Occipital lobe (tissue), 2 donors: ENCODE data around the gene SPTLC2. TPM values are rescaled to one million over a fixed set of nuclear protein-coding genes. Genes with fewer than 3 reads are reported as not detected.

ENCODE experiments used
- DNase-seq: peaks from one replicate; lab custom pipeline; 2025; lab: John Stamatoyannopoulos, UW
- total RNA-seq: library from RNA; depleted of rRNA; stranded (reverse); fragments of >200 nt; gene quantifications from one replicate; pipeline ENCODE4 v1.2.3, GENCODE V29; 2014

The SPTLC2 gene
- total RNA-seq, 1 donor from 2014 or later, result 29.2 TPM

DNA sequence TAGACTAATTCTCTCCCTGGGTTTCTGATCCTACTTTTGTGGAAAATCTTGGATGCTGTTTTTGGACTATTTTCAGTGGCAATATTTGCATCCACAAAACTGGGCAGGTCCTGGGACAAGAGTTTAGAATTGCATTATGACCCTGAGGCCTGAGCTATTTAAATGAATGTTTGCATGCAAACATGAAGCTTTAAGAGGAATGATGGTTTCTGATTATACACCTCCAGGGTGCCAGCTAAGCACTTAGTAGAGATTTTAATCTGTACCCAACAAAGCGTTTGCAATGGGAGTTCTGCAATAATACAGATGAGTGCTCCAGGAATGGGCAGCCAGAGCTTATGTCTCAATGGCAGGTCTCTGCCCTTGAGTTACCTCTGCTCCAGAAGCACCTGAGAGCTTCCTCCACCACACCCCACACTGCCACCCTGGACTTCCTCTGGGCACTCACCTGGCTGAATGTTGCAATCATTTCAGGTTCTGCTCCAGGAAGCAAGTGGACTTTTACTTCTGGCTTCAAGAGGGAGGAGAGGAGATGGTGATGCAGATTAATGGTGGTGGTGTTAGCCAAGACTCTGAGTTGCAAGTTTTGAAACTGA is 6.0 kb upstream of the SPTLC2 start:
- no peak for DNase-seq

DNA sequence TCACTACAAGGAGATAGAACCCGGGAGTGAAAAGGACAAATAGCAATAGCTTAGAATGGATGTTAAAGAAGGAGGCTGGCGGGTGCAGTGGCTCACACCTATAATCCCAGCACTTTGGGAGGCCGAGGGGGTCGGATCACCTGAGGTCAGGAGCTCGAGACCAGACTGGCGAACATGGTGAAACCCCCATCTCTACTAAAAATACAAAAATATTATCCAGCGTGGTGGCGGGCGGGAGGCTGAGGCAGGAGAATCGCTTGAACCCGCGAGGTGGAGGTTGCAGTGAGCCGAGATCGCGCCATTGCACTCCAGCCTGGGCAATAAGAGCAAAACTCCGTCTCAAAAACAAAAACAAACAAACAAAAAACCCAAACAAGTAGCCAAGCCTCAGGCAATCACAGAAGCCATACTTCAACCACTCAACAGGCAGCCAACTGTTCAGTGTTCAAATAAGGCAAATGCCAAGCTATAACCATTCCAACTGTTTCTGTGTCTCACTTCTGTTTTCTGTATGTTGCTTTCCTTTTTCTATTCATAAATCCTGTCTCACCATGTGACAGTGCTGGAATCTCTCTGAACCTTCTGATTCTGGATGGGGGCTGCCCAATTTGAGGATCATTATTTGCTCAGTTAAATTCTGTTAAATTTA is 3.9 kb upstream of the SPTLC2 start:
- no peak for DNase-seq

DNA sequence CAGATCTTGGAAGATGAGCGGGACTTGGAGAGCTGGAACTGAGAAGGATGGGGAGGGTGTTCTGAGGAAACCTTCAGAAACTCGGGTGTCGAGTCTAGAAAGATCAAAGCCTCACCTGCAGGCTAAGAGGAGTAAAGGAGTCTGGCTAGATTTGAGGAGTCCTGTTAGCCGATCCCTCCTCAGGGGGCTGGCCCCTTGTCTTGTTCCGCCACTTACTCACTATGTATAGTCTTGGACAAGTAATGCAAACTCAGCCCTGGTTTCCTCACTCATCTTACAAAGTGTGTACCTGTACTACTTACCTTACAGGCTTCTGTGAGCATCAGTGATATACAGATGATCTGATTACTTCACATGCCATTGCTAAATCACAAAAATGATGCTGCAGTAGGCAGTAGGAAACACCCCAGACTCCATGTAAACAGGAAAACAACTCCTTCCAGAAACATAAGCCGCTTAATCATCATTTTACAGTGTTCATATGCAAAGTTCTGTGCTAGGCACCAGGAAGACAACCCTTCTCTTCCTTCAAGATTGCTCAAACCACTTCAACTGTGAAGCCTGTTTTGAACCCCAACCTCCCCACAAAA is 2.0 kb upstream of the SPTLC2 start:
- DNase-seq, result no peak

DNA sequence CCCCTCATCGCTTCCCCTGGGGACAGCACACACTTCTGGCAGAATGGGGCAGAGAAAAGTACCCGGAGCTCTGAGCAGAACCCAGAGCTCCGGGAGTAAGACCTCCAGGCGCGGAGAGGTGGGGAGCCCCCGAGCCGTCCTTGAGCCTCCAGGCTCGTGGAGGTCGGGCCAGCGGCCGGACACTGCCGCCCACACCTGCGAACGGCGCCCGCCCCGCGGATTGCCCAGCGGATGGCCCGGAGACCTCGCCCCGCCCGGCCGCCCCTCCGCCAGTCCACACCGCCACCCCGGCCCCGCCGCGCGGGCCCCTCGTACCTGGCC is 344 bp downstream of the SPTLC2 start:
- no peak for DNase-seq

DNA sequence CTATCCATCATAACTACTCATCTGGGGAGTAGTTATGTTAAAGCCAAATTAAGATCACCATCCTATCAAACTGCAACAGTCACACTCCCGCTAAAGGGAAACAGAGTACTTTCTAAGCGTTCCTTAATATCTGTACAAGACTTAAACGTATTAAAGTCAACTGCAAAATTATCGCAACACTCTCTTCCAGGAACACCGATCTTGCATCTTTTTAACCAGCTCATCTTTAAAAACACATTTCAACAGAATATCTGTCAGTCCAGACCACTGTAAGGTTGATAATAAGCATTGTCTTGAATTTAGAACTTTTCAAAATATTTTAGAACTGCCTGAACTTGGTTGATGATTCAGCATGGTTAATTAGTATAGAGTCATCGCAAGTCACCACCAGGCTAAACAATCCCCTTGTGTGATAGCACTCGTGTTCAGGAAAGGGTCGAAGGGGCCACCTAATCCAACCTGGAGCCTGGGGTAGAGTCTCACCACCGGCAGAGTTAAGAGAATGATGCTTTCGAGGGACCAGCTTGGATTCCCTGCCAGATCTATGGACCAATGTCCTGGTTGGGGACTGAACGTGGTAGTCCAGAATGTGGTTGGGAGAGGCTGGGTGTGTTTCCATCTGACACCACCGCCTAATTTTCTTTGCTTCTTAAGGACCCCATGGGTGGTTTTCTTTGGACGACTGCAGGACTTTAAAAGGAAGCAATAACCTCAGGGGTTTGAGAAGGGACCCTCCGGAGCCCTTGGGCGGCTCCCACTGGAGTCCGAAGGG is 890 bp downstream of the SPTLC2 start:
- DNase-seq, result no peak

DNA sequence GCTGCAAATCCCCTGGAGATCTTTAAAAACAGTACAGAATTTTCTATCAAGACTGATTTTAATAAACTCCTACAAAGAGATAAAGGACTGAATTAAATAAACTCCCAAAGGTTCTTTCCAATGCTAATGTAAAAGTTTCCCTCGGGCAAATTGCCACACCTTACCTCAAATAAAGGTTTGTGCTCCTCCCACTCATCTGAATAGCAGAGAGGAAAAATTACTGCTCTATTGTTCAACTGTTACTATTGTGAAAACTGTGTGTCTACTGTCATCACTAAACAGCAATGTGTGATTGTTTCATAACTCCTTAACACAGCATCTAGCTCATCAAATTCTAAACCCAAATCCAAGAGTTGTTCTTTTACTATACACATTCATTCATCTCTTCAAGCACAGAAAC is 3.2 kb downstream of the SPTLC2 start:
- no peak for DNase-seq

DNA sequence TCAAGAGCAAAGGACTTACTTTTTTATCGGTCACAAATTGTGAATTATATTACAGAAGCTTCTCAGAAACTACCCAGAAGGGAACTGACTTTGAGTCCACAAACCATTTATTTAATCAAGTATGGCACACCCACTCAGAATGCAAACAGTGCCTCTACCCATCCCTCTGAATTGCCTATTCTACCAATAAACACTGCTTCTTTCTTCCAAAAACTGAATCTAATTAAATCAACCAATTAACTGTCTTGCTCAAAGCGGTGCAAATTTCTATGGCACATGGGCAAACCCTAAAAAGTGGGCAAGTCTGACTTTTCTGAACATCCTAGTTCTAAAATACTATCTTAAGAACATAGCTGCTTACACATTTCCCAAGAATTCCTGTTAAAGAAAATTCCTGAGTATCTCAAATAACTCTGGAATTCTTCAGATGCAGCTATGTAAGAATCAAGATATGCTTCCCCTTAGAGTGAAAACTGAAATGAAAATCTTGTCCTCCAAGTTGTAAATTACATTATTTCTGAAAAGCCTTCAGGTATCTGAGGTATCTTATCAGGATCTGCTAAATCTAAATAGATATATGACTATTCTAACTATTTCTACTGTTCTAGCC is 4.3 kb downstream of the SPTLC2 start:
- DNase-seq, result no peak

DNA sequence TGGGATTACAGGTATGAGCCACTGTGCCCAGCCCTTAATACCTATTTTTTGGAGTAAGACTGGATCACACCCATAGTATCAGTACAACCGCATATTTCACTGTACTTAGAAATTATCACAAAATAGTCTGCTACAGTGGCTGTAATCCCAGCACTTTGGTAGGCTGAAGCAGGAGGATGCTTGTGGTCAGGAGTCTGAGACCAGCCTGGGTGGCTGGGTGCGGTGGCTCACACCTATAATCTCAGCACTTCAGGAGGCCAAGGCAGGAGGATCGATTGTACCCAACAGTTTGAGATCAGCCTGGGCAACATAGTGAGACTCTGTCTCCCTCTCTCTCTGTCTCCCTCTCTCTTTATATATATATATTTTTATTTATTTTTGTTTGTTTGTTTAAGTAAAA is 5.9 kb downstream of the SPTLC2 start:
- DNase-seq, result no peak

DNA sequence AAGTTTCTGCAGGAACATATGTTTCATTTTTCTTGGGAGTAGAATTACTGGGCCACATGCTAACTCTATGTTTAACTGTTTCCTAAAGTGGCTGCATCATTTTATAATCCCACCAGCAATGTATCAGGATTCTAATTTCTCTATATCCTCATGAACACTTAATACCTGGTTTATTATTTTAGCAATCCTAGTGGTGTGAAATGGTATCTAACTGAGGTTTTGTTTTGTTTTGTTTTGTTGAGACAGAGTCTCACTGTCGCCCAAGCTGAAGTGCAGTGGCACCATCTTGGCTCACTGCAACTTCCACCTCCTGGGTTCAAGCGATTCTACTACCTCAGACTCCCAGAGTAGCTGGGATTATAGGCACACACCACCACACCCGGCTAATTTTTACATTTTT is 6.5 kb downstream of the SPTLC2 start:
- DNase-seq, result no peak

DNA sequence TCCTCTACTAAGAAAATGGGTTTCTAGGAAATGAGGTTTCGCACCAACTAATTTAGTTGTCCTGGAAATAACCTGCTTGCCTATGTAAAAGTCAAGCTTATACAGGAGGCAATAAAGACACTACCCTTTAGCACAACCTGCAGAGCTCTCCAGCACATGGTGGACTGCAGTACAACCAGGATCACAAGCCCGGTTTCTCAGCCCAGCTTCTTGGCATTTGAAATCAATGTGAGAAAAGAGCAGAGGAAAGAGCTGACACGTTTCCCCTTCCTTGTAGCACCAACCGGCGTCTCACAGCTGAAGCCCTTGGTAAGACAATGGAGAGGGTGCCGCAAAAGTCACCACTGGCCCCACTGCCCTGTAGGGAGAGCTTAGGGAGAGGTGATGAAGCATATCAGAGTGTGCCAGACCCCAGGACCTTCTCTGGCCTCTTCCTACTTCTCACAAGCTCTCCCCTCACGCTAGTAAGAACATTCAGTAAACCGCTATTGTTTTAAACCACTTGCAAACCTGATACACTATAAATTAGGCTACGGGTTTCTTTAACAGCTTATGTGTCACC is 8.6 kb downstream of the SPTLC2 start:
- DNase-seq, result no peak

DNA sequence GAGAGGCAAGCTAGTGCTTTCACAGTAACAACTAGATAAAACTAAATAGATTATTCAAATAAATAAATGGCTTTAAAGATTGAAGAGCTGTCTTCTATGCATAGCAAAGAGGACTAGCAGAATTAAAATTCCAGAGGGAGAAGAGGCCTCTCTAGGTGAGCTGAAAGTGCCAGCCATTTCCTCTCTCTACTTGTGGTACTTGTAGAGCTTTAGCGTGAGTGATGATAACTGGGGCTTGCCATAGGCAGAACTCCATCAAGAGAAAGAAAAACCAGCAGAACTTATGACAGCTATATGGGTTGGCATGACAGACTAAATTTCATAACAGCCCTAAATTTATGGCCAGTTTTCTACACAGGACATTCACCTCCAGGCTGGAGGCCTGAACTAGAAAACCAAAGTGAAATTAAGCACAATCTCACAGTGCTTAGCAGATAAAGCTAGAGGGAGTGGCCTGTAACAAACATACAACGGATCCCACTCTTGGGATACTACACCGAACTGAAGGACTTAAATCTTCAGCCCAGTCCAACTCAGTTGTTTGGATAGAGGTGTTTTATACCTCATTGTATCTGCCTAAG is 11.0 kb downstream of the SPTLC2 start:
- no peak for DNase-seq

DNA sequence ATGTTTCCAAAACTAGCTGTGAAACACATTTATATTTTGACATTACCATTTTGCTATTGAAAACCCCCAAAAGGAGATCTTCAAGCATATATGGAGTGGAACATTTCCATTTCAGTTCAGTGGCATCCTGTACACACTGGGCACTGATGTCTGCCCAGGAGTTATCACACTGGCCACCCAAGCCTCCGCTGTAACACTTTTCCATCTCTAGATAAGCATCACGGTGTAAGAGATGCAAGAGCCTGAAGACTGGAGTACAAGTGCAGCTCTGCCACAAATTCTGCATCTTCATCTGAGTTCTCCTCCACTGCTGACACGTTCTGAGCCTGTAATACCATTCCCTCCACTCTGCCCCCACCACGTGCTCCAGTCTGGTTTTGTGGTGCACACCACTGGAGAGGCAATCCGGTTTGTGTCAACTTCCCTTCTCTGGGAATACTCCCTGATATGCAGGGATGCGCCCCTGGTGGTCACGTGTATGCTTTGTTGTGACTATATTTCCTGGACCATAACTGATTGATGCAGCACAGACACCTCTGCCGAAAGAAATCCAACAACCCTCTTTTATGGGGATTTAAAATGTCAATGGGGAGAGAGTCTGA is 12.7 kb downstream of the SPTLC2 start:
- no peak for DNase-seq

DNA sequence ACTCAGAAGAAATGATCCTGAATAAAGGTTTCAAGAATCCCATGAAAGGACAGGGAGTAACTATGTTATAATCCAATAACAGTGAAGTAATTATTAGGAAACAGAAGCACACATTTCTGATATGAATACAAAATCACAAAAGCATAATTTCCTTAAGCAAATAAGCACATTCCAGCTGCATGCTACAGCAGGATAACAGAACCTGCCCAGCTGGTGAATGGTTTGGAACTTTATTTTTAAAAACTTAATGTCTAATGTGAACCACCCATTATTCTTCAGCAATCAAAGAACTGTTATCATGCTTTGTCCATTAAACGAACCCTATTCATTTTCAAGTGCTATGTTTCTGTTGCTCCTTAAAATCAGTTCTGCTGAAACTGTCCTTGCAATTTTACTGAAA is 13.4 kb downstream of the SPTLC2 start:
- DNase-seq, result no peak

DNA sequence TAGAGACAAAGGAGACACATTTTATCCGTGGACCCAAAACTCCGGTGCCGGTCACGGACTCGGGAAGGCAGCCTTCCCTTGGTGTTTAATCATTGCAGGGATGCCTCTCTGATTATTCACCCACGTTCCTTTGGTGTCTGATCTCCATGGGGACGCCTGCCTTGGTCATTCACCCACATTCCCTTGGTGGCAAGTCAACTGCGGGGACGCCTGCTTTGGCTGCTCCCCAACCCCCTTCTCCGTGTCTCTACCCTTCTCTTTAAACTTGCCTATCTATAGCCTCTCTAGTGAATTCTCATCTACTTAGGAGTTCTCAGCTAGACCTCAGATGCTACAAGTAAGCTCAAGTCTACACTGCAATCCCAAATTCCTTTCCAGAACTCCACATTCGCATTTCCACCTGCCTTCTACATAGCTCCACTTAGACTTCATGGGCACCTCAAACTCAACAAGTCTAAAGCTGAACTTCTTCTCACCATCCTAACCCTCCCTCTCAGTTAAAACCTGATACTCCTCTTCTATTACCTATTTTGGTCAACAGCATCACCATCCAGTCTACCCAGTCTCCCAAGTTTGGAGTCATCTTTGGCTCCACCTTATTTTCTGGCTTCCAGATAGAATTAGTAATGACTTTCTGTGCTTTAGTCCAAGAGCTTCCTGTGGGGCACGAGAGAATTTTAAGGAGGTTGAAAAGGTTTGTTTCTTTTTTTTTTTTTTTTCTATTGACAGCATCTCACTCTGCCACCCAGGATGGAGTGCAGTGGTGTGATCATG is 14.4 kb downstream of the SPTLC2 start:
- no peak for DNase-seq

DNA sequence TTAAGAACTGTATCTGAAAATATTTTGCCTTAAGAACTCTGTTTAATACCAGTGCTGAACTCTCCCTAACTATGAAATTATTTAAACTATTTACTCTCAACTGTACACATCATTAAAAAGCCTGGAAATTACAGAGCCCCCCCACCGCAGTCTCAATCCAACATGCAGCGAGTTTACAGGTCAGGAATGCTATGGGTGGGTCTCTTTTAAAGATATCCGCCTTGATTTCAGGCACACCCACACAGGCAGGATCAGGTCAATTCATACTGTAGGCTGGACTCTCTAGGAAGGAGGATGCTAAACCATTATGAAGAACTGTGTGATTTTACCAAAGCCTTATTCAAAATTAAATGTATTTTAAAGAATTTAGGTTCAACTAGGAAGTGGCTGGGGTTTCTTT is 16.5 kb downstream of the SPTLC2 start:
- DNase-seq, result no peak

DNA sequence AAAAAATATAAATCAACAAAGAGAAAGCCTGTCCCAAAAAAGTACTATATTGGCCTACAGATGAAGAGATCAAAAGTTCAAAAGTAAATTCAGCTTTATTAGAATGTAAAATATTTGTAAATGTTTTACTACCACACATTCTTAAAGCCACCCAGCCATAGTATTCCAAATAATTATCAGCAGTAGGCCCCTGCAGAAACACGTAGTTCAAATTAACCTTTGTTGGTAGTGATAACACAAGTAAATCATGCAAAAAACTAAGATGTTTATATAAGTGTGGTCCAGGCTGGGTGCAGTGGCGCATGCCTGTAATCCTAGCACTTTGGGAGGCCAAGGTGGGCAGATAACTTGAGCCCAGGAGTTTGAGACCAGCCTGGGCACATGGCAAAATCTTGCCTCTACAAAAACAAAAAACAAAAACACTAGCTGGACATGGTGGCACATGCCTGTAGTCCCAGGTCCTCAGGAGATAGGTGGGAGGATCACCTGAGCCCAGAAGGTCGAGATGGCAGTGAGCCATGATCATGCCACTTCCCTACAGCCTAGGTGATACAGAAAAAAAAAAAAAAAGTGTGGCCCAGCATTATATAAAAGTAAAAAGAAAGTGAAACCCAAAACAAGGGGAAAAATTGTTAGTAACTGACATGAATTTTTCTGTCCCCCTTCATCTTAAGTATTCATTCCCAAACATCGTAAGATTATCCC is 17.9 kb downstream of the SPTLC2 start:
- no peak for DNase-seq

DNA sequence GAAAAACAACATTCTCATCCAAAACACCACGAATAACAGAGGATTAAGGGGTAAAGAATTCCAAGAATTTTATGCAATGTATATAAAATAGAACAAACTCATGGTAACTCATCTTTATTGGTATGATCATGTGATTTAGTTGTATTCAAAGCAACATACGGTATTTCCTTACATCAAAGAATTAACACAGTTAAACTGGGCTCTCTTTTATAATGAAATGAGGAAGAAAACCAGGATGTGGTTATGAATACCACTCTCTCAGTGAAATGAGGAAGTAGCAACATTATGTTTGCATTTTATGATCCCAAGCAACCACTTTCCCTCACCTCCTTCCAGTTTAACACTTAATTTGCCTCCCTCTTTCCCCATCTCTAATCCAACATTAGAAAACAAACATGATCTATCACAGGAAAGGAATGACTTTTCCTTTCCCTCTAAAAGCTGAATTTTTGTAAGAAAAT is 22.9 kb downstream of the SPTLC2 start:
- DNase-seq, result no peak

DNA sequence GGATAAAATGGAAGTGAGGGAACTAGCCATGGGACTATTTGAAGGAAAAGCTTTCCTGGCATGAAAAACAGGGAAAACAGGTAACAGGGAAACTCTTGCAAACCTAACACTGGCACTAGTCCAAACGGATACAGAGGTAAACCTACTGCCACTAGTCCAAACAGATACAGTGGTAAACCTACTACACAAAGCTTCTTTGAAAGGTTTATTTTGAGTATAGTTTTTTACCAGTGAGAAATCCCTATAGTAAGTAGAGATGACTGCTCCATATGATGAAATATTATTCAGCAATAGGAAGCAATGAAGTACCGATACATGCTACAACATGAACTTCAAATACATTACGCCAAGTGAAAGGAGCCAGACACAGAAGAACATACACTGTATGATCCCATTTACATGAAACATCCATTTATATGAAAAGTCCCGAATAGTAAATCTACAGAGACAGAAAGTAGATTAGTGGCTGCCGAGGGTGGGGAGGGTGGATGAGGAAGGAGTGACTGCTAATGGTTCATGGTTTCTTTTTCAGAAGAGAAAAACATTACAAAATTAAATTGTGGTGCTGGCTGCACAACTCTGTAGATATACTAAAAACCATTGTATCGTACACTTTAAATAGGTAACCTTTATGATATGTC is 25.5 kb downstream of the SPTLC2 start:
- no peak for DNase-seq

DNA sequence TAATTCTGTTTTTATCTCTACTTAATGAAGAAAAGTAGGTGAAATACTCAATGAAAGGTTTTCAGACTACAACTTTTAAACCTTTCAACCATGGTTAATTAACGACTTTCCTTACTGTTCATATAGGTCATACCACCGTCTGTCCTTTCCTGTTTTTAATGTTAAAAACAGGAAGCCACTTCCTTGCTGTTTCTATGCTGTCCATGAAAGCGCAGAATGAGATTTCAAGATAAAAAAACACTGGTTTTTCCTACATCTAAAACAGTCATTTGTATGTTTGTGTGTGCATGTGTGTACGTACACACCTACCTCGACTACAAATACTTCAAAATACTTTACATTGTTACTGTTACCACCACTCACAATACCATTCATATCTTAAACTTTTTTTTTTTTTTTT is 27.3 kb downstream of the SPTLC2 start:
- DNase-seq, result no peak
